PC-3 (cell line): Measurements from ENCODE around the gene DLG2.

Experiments used
- EZH2 ChIP-seq: fragments of 300-600 bp; sonication (generic); IDR thresholded peaks from one replicate; pipeline ENCODE4 v1.6.1; 2017; ENCODE audit warnings: antibody characterized with exemption, mild to moderate bottlenecking, low read length; ENCODE audit not compliant: unreplicated experiment
- TF ChIP-seq, protein P1 (sequence below): fragments of 300-600 bp; sonication (generic); conservative IDR thresholded peaks from 2 replicates; pipeline ENCODE4 v1.5.1; 2017; ENCODE audit warnings: antibody characterized with exemption, low read depth, mild to moderate bottlenecking, low read length

DNA sequence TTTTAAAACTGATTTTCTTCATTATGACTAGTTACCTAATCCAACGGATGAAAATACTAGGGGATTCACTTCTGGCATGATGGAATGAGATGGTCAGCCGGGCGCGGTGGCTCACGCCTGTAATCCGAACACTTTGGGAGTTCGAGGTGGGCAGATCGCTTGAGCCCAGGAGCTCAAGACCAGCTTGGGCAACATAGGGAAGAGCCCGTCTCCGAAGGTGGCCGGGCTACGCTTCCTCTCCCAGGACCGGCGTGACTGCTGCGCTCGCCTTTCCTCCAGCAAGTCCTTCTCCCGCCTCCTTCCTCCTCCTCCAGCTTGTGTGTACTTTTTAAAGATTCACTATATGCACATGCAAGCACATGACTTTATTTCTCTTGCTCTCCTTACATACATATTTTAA, 1835.6 kb downstream of the DLG2 start:
- TF ChIP-seq, protein P1, sequence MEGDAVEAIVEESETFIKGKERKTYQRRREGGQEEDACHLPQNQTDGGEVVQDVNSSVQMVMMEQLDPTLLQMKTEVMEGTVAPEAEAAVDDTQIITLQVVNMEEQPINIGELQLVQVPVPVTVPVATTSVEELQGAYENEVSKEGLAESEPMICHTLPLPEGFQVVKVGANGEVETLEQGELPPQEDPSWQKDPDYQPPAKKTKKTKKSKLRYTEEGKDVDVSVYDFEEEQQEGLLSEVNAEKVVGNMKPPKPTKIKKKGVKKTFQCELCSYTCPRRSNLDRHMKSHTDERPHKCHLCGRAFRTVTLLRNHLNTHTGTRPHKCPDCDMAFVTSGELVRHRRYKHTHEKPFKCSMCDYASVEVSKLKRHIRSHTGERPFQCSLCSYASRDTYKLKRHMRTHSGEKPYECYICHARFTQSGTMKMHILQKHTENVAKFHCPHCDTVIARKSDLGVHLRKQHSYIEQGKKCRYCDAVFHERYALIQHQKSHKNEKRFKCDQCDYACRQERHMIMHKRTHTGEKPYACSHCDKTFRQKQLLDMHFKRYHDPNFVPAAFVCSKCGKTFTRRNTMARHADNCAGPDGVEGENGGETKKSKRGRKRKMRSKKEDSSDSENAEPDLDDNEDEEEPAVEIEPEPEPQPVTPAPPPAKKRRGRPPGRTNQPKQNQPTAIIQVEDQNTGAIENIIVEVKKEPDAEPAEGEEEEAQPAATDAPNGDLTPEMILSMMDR: no peak
- TF ChIP-seq EZH2: no peak
